ENCODE results near the gene ALG6. TPM values are rescaled to one million over a fixed set of nuclear protein-coding genes. Genes with fewer than 3 reads are reported as not detected.
A peak's percentile ranks its signal among the peaks of the same experiment; 100 is the strongest.

Gene ALG6
- total RNA-seq, 8 experiments from 2014 or later, result 7.4 to 20.8 (median 17.3) TPM

- 90 to 100% (median 96%) methylated on average over 1 to 8 of the region's 8 CpGs; no CpG with 5 or more reads in 1 of the 10 experiments for WGBS, 10 experiments
- Histone ChIP-seq H3K4me3 (no peak overlapping the region), H3K4me1 (replicated peaks in 1 of 2) (no peaks in the 10 kb centered on the region), H3K27ac (no peak overlapping the region)
- in situ Hi-C loops (cut with MboI; ENCODE audit: low pct_unique_long_range_greater_than_20kb in 2 of 9, low sequenced_read_pairs in 9 of 9, unreplicated experiment in 9 of 9), result no loop called here
- peak in 1 of 8 experiments; percentile 77 for ATAC-seq (replicated peaks in 6 of 8)
Observed at GRCh38 chr1:63487336-63488065, 120.1 kb downstream of the ALG6 start.

Other genes with a start within 250 kb of the ALG6 start
- under 1 TPM in 4 of 8 experiments, not detected in 4; 0.14 to 0.76 (median 0.46) TPM for gene FOXD3, start 45.1 kb upstream of the ALG6 start, total RNA-seq
- gene ITGB3BP, start 155.6 kb downstream of the ALG6 start, total RNA-seq, result 10 to 100 TPM; 22.4 to 62.2 (median 31.5) TPM
- 10 to 100 TPM in 6 of 8 experiments, 1 to 10 TPM in 2; 7.9 to 27.9 (median 20.0) TPM for gene EFCAB7, start 155.9 kb downstream of the ALG6 start, total RNA-seq
- 10 to 100 TPM; 24.4 to 50.1 (median 34.2) TPM for gene PGM1, start 225.8 kb downstream of the ALG6 start, total RNA-seq